ENCODE results near the gene FGD2. TPM values are rescaled to one million over a fixed set of nuclear protein-coding genes. Genes with fewer than 3 reads are reported as not detected.

The FGD2 gene
- total RNA-seq, 1 experiment from 2014 or later, result 0.13 TPM

GRCh38 chr6:37005827-37006567 is 542 bp downstream of the FGD2 start:
- H3K4me1 Mint-ChIP-seq, result no peaks in the 10 kb centered on the region
- H3K79me1 ChIP-seq (ENCODE audit: insufficient read depth, low read depth, low read length, poor library complexity, severe bottlenecking), result no peaks in the 10 kb centered on the region
- DNase-seq, result no peak
- H3K9ac ChIP-seq (ENCODE audit: extremely low read depth, insufficient read length, low read length), result no peak overlapping the region
- no peak overlapping the region for H3K4me2 ChIP-seq (ENCODE audit: insufficient read depth, insufficient read length, low read length)
- no peak overlapping the region for H3K27ac ChIP-seq (ENCODE audit: insufficient read length, low read depth, low read length)
- H3K56ac ChIP-seq (ENCODE audit: insufficient read length, low read depth, low read length), result no peak overlapping the region
- H3K4me1 ChIP-seq (ENCODE audit: insufficient read depth, low read length), result no peaks in the 10 kb centered on the region
- H2BK20ac ChIP-seq (ENCODE audit: low read depth, low read length, poor library complexity, severe bottlenecking), result no peak overlapping the region
- H3K9me3 ChIP-seq (ENCODE audit: control insufficient read depth, low read depth, low read length), result no peaks in the 10 kb centered on the region
- no peak overlapping the region for H2AFZ ChIP-seq (ENCODE audit: low read length)
- WGBS (ENCODE audit: extremely low coverage, insufficient read length, low lambda C conversion rate), result no CpG with 5 or more reads among the region's 13 CpGs
- no peak overlapping the region for H3K18ac ChIP-seq (ENCODE audit: insufficient read length, low read depth, low read length)
- H2BK12ac ChIP-seq (ENCODE audit: insufficient read length, low read depth, low read length), result no peak overlapping the region
- H4K5ac ChIP-seq (ENCODE audit: insufficient read length, low read depth, low read length), result no peak overlapping the region
- H3K4ac ChIP-seq (ENCODE audit: low read depth, low read length), result no peak overlapping the region
- no peak overlapping the region for H2AK5ac ChIP-seq (ENCODE audit: insufficient read length, low read length)
- TF ChIP-seq CTCF (conservative IDR thresholded peaks at IDR 0.05), result no peak
- no peak overlapping the region for H3K23ac ChIP-seq (ENCODE audit: insufficient read length, low read depth, low read length)
- no peak overlapping the region for H3K4me3 Mint-ChIP-seq
- no peak overlapping the region for H2BK5ac ChIP-seq (ENCODE audit: insufficient read length, low read length)
- H3K14ac ChIP-seq (ENCODE audit: insufficient read depth, low read length), result no peak overlapping the region
- H4K91ac ChIP-seq (ENCODE audit: insufficient read length, low read depth, low read length), result no peak overlapping the region
- no peak overlapping the region for H4K8ac ChIP-seq (replicated peaks; ENCODE audit: insufficient read length, low read depth, low read length)
- H3K36me3 Mint-ChIP-seq (ENCODE audit: insufficient read depth in 1 of 3, low read depth in 3 of 3), result no peaks in the 10 kb centered on the region
- no peak overlapping the region for H2BK120ac ChIP-seq (ENCODE audit: low read depth, low read length, poor library complexity, severe bottlenecking)
- H3T11ph ChIP-seq (ENCODE audit: low read length), result no peak overlapping the region
- H3K27me3 Mint-ChIP-seq (ENCODE audit: low read depth), result peaks cover 6% of the 10 kb centered on the region; the same call in 1 of the 2 replicates
- no peaks in the 10 kb centered on the region for H3K23me2 ChIP-seq (ENCODE audit: insufficient read length, low read depth, low read length, poor library complexity, severe bottlenecking)
- H2BK15ac ChIP-seq (ENCODE audit: low read depth, low read length), result no peak overlapping the region
- H4K20me1 ChIP-seq (ENCODE audit: control insufficient read depth, insufficient read depth, insufficient read length), result no peaks in the 10 kb centered on the region
- peaks cover 0 to 4% of the 10 kb centered on the region in 2 experiments; a peak in 2 of 5 replicates for H3K9me3 Mint-ChIP-seq
- no peak overlapping the region; a peak in 1 of 7 replicates for H3K27ac Mint-ChIP-seq
- H3K79me2 ChIP-seq (ENCODE audit: insufficient read depth, low read length), result no peaks in the 10 kb centered on the region
- no peaks in the 10 kb centered on the region for H3K27me3 ChIP-seq (ENCODE audit: insufficient read depth, low read length)
